ENCODE measurements around the gene AKAP11.
A peak's percentile ranks its signal among the peaks of the same experiment; 100 is the strongest.

Gene AKAP11

GRCh38 chr13:42275506-42275905, 3.6 kb downstream of the AKAP11 start:
- DNase-seq: no peak

- DNase-seq: no peak
These were observed 4.7 kb downstream of the AKAP11 start for GRCh38 chr13:42276683-42277082.

GRCh38 chr13:42277618-42278276, 5.8 kb downstream of the AKAP11 start:
- DNase-seq: no peak

- peak; percentile 19 for DNase-seq
These were observed 7.1 kb downstream of the AKAP11 start for GRCh38 chr13:42279080-42279479.

- DNase-seq: no peak
These were observed 8.0 kb downstream of the AKAP11 start for GRCh38 chr13:42279986-42280385.

GRCh38 chr13:42280537-42280936, 8.6 kb downstream of the AKAP11 start:
- no peak for DNase-seq

- no peak for DNase-seq
These were observed 11.6 kb downstream of the AKAP11 start for GRCh38 chr13:42283574-42283973.

GRCh38 chr13:42284068-42284467, 12.1 kb downstream of the AKAP11 start:
- DNase-seq: no peak

GRCh38 chr13:42298392-42298791, 26.4 kb downstream of the AKAP11 start:
- DNase-seq: no peak

- DNase-seq: no peak
These were observed 33.6 kb downstream of the AKAP11 start for GRCh38 chr13:42305503-42305902.

- no peak for DNase-seq
These were observed 35.5 kb downstream of the AKAP11 start for GRCh38 chr13:42307461-42307860.

GRCh38 chr13:42312817-42313431, 41.0 kb downstream of the AKAP11 start:
- DNase-seq: no peak

GRCh38 chr13:42318570-42318969, 46.6 kb downstream of the AKAP11 start:
- no peak for DNase-seq

- DNase-seq: no peak
These were observed 48.4 kb downstream of the AKAP11 start for GRCh38 chr13:42320375-42320787.

GRCh38 chr13:42322806-42323205, 50.9 kb downstream of the AKAP11 start:
- no peak for DNase-seq

GRCh38 chr13:42324704-42325103, 52.8 kb downstream of the AKAP11 start:
- DNase-seq: no peak

- no peak for DNase-seq
These were observed 55.8 kb downstream of the AKAP11 start for GRCh38 chr13:42327725-42328124.

- no peak for DNase-seq
These were observed 56.7 kb downstream of the AKAP11 start for GRCh38 chr13:42328672-42329071.

GRCh38 chr13:42329239-42329638, 57.3 kb downstream of the AKAP11 start:
- DNase-seq: no peak

- DNase-seq: no peak
These were observed 59.1 kb downstream of the AKAP11 start for GRCh38 chr13:42331009-42331408.

- DNase-seq: no peak
These were observed 61.8 kb downstream of the AKAP11 start for GRCh38 chr13:42333613-42334328.

GRCh38 chr13:42334329-42334706, 62.4 kb downstream of the AKAP11 start:
- no peak for DNase-seq

GRCh38 chr13:42337808-42338600, 66.1 kb downstream of the AKAP11 start:
- no peak for DNase-seq
